ENCODE results near the gene CLTC. TPM values are rescaled to one million over a fixed set of nuclear protein-coding genes. Genes with fewer than 3 reads are reported as not detected.

The CLTC gene
- total and polyA plus RNA-seq, 2 of the 13 experiments (the other 11 are each of a cell fraction or from before 2014, with no cell fraction given): 134 to 283 TPM

DNA sequence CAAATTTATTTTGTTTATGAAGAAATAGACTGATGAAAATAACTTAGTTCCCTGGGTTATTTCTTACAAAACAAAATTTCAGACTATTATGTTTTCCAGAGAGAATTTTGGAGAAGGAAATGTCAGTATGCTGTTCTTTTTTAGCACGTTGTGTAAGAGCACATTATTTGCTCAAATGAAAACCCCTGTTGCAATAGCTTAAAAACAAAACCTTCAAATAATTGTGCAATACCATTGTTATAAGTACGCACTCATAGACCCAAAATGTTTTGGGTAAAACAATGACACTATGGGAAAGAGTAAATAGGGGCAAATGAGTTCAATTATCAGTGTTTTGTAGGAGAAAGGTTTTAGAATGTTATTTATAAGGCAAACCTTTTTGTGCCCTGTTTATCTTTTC lies 106.0 kb downstream of the CLTC start (continued):
- TF ChIP-seq, protein P1, sequence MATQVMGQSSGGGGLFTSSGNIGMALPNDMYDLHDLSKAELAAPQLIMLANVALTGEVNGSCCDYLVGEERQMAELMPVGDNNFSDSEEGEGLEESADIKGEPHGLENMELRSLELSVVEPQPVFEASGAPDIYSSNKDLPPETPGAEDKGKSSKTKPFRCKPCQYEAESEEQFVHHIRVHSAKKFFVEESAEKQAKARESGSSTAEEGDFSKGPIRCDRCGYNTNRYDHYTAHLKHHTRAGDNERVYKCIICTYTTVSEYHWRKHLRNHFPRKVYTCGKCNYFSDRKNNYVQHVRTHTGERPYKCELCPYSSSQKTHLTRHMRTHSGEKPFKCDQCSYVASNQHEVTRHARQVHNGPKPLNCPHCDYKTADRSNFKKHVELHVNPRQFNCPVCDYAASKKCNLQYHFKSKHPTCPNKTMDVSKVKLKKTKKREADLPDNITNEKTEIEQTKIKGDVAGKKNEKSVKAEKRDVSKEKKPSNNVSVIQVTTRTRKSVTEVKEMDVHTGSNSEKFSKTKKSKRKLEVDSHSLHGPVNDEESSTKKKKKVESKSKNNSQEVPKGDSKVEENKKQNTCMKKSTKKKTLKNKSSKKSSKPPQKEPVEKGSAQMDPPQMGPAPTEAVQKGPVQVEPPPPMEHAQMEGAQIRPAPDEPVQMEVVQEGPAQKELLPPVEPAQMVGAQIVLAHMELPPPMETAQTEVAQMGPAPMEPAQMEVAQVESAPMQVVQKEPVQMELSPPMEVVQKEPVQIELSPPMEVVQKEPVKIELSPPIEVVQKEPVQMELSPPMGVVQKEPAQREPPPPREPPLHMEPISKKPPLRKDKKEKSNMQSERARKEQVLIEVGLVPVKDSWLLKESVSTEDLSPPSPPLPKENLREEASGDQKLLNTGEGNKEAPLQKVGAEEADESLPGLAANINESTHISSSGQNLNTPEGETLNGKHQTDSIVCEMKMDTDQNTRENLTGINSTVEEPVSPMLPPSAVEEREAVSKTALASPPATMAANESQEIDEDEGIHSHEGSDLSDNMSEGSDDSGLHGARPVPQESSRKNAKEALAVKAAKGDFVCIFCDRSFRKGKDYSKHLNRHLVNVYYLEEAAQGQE (IDR thresholded peaks at IDR 0.05; ENCODE audit: borderline replicate concordance in 1 of 2, low read depth in 1 of 2, low read length in 2 of 2): no peak
- peak; percentile 60; the same call in 1 of the 2 replicates for TF ChIP-seq ZBTB43 (CRISPR knock-in tag; conservative IDR thresholded peaks at IDR 0.05)
- TF ChIP-seq ZNF296 (CRISPR knock-in tag; conservative IDR thresholded peaks at IDR 0.05): no peak
- no peak for TF ChIP-seq SMAD1 (CRISPR knock-in tag; IDR thresholded peaks at IDR 0.05; ENCODE audit: borderline replicate concordance, low read depth)
- peak; percentile 51; the same call in 1 of the 2 replicates for TF ChIP-seq NCOR1 (IDR thresholded peaks at IDR 0.05; ENCODE audit: borderline replicate concordance, low read length)
- TF ChIP-seq ZFP62 (CRISPR knock-in tag; IDR thresholded peaks at IDR 0.05): no peak
- TF ChIP-seq ZNF253 (CRISPR knock-in tag; IDR thresholded peaks at IDR 0.05; ENCODE audit: borderline replicate concordance): no peak
- TF ChIP-seq REPIN1 (CRISPR knock-in tag; IDR thresholded peaks at IDR 0.05; ENCODE audit: borderline replicate concordance, low read depth): no peak
- TF ChIP-seq ZNF879 (CRISPR knock-in tag; IDR thresholded peaks at IDR 0.05): no peak
- TF ChIP-seq SNAPC4 (CRISPR knock-in tag; IDR thresholded peaks at IDR 0.05): no peak
- no peak for TF ChIP-seq MXD1 (CRISPR knock-in tag; IDR thresholded peaks at IDR 0.05)
- no peak for TF ChIP-seq ZNF230 (CRISPR knock-in tag; IDR thresholded peaks at IDR 0.05)
- TF ChIP-seq FOXK1 (CRISPR knock-in tag; IDR thresholded peaks at IDR 0.05; ENCODE audit: borderline replicate concordance, low read depth): 0 out of 2 replicates have a peak, but pooled peaks have one; percentile 29
- no peak for TF ChIP-seq NRL (CRISPR knock-in tag; IDR thresholded peaks at IDR 0.05; ENCODE audit: borderline replicate concordance)
- TF ChIP-seq CBX5 (CRISPR knock-in tag; IDR thresholded peaks at IDR 0.05; ENCODE audit: borderline replicate concordance): no peak
- TF ChIP-seq IKZF1 (IDR thresholded peaks at IDR 0.05): no peak
- no peak for TF ChIP-seq MAFK (conservative IDR thresholded peaks at IDR 0.05 in 1 of 2, IDR thresholded peaks at IDR 0.05 in 1 of 2; ENCODE audit: low read length in 2 of 2)
- no peak for TF ChIP-seq ZNF7 (CRISPR knock-in tag; IDR thresholded peaks at IDR 0.05)
- TF ChIP-seq MED13 (CRISPR knock-in tag; IDR thresholded peaks at IDR 0.05): no peak
- TF ChIP-seq ZNF30 (CRISPR knock-in tag; IDR thresholded peaks at IDR 0.05): no peak
- no peak for TF ChIP-seq MYC (CRISPR knock-in tag; IDR thresholded peaks at IDR 0.05; ENCODE audit: borderline replicate concordance)
